ENCODE data around the gene ZNF579. TPM values are rescaled to one million over a fixed set of nuclear protein-coding genes. Genes with fewer than 3 reads are reported as not detected.

The ZNF579 gene
- total and polyA plus RNA-seq, 10 of the 15 experiments (the other 5 are each of a cell fraction or from before 2014, with no cell fraction given): 0.11 to 11.7 (median 1.5) TPM

DNA sequence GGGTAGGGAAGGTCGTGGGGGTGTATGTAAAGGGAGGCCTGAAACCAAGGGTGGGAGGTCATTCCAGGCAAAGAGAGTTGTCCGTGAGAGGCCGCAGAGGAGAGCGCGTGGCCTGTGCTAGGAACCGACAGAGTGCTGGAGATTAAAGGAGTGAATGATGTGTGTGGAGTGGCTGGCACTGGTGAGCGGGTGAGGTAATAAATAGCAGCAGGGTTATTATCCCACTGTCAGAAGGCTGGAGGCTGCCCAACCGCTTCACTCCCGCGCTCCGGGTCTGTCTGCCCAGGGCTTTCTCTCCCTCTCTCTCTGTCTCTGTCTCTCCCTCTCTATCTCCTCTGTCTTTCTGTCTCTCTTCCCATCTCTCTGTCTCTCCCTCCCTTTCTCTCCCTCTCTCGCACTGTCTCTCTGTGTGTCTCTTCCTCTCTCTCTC, 17.4 kb downstream of the ZNF579 start:
- no peaks in the 10 kb centered on the region for H3K27me3 ChIP-seq (replicated peaks in 1 of 2; ENCODE audit: control insufficient read depth in 2 of 2, insufficient read depth in 2 of 2, low read length in 1 of 2)
- TF ChIP-seq PAX5 (IDR thresholded peaks at IDR 0.05; ENCODE audit: borderline replicate concordance, low read depth, low read length): no peak
- no peak for TF ChIP-seq ETV6 (conservative IDR thresholded peaks at IDR 0.05 in 1 of 2, IDR thresholded peaks at IDR 0.05 in 1 of 2; ENCODE audit: borderline replicate concordance in 1 of 2, low read depth in 1 of 2)
- TF ChIP-seq NR2C1 (IDR thresholded peaks at IDR 0.05): no peak
- no peak for TF ChIP-seq GATAD2B (conservative IDR thresholded peaks at IDR 0.05; ENCODE audit: low read depth)
- TF ChIP-seq CREB1 (IDR thresholded peaks at IDR 0.05; ENCODE audit: low read depth): no peak
- TF ChIP-seq MEF2A (IDR thresholded peaks at IDR 0.05; ENCODE audit: insufficient read depth, low read depth, low read length): no peak
- H3K9ac ChIP-seq (ENCODE audit: control insufficient read depth, insufficient read depth, low read length): no peak overlapping the region
- H3K79me2 ChIP-seq (ENCODE audit: control insufficient read depth, insufficient read depth, low read length): no peaks in the 10 kb centered on the region
- CTCF ChIA-PET: no interaction called here
- no peaks in the 10 kb centered on the region for H4K20me1 ChIP-seq (ENCODE audit: control insufficient read depth, insufficient read depth)
- DNase-seq (ENCODE audit: low read depth, low spot score): no peak
- in situ Hi-C loops (cut with MboI) (no loop called here), intact Hi-C loops (cut with micrococcal nuclease; ENCODE audit: unreplicated experiment) (no loop called here)
- 51% methylated on average over 8 of the region's 12 CpGs for WGBS (ENCODE audit: insufficient coverage, insufficient replicate concordance, low lambda C conversion rate, missing lambda C conversion rate)
- no peak for ATAC-seq
- H2AFZ ChIP-seq (ENCODE audit: control insufficient read depth, low read depth, low read length): no peak overlapping the region
- RAD21 ChIA-PET (ENCODE audit: unreplicated experiment): no interaction called here
- H3K36me3 ChIP-seq (ENCODE audit: control insufficient read depth in 2 of 2, insufficient read depth in 2 of 2, low read length in 1 of 2): no peaks in the 10 kb centered on the region
- H3K9me3 ChIP-seq (replicated peaks; ENCODE audit: control insufficient read depth, insufficient read depth, low read length): no peaks in the 10 kb centered on the region
- SMC1A ChIA-PET (ENCODE audit: uncharacterized antibody, unreplicated experiment): no interaction called here
- H3K27ac ChIP-seq (ENCODE audit: control insufficient read depth, insufficient read depth): no peak overlapping the region
- no peak overlapping the region for H3K4me2 ChIP-seq (ENCODE audit: control insufficient read depth, insufficient read depth)
- no peaks in the 10 kb centered on the region for H3K4me1 ChIP-seq (ENCODE audit: control insufficient read depth, insufficient read depth, low read length)
- no peak for FAIRE-seq
- no TSS peak for BruUV-seq (replicated peaks)
- H3K4me3 ChIP-seq: no peak overlapping the region
- POLR2A ChIA-PET: no interaction called here

- CTCF ChIA-PET: no interaction called here
- TF ChIP-seq BRCA1 (IDR thresholded peaks at IDR 0.05; ENCODE audit: low read depth, low read length) (no peak), HDAC6 (IDR thresholded peaks at IDR 0.05; ENCODE audit: unreplicated experiment) (no peak), CBX3 (IDR thresholded peaks at IDR 0.05; ENCODE audit: borderline replicate concordance, low read depth) (no peak), BCL11A (IDR thresholded peaks at IDR 0.05; ENCODE audit: low read depth, low read length) (no peak), SREBF2 (IDR thresholded peaks at IDR 0.05; ENCODE audit: low read length) (no peak), EP300 (IDR thresholded peaks at IDR 0.05; ENCODE audit: borderline replicate concordance in 1 of 2, control insufficient read depth in 1 of 2, low read depth in 2 of 2, low read length in 2 of 2) (no peak), GATAD2B (conservative IDR thresholded peaks at IDR 0.05; ENCODE audit: low read depth) (no peak), YBX1 (IDR thresholded peaks at IDR 0.05) (no peak), ESRRA (IDR thresholded peaks at IDR 0.05; ENCODE audit: low read length) (no peak), RUNX3 (IDR thresholded peaks at IDR 0.05; ENCODE audit: low read length) (no peak)
- no peak overlapping the region for H3K4me2 ChIP-seq (ENCODE audit: control insufficient read depth, insufficient read depth)
- in situ Hi-C loops (cut with MboI): no loop called here
- no peak for ATAC-seq
- no peaks in the 10 kb centered on the region for H3K36me3 ChIP-seq (ENCODE audit: control insufficient read depth in 2 of 2, insufficient read depth in 2 of 2, low read length in 1 of 2)
- H3K4me1 ChIP-seq (ENCODE audit: control insufficient read depth, insufficient read depth, low read length): no peaks in the 10 kb centered on the region
- no peaks in the 10 kb centered on the region for H3K79me2 ChIP-seq (ENCODE audit: control insufficient read depth, insufficient read depth, low read length)
- 47% methylated on average over 9 of the region's 9 CpGs for WGBS (ENCODE audit: insufficient coverage, insufficient replicate concordance, low lambda C conversion rate, missing lambda C conversion rate)
- no TSS peak for BruUV-seq (replicated peaks)
- no peak overlapping the region for H2AFZ ChIP-seq (ENCODE audit: control insufficient read depth, low read depth, low read length)
- H3K27ac ChIP-seq (ENCODE audit: control insufficient read depth, insufficient read depth): no peak overlapping the region
- no peaks in the 10 kb centered on the region for H3K27me3 ChIP-seq (replicated peaks in 1 of 2; ENCODE audit: control insufficient read depth in 2 of 2, insufficient read depth in 2 of 2, low read length in 1 of 2)
- no peaks in the 10 kb centered on the region for H4K20me1 ChIP-seq (ENCODE audit: control insufficient read depth, insufficient read depth)
- no peak overlapping the region for H3K9ac ChIP-seq (ENCODE audit: control insufficient read depth, insufficient read depth, low read length)
- intact Hi-C loops (cut with micrococcal nuclease; ENCODE audit: unreplicated experiment): no loop called here
- no peak for FAIRE-seq
- POLR2A ChIA-PET: no interaction called here
- DNase-seq (ENCODE audit: low read depth, low spot score): no peak
- no peaks in the 10 kb centered on the region for H3K9me3 ChIP-seq (replicated peaks; ENCODE audit: control insufficient read depth, insufficient read depth, low read length)
- RAD21 ChIA-PET (ENCODE audit: unreplicated experiment): no interaction called here
- H3K4me3 ChIP-seq: no peak overlapping the region
- SMC1A ChIA-PET (ENCODE audit: uncharacterized antibody, unreplicated experiment): no interaction called here
Observed at GRCh38 chr19:55559684-55560083, 21.0 kb downstream of the ZNF579 start.
